ENCODE results near the gene ZNF700.
"Not testable (repeated sequence)": the region's sequence is repeated elsewhere in the genome, so short reads cannot be mapped to it uniquely, and the experiment has no call there.

ZNF700 gene

DNA sequence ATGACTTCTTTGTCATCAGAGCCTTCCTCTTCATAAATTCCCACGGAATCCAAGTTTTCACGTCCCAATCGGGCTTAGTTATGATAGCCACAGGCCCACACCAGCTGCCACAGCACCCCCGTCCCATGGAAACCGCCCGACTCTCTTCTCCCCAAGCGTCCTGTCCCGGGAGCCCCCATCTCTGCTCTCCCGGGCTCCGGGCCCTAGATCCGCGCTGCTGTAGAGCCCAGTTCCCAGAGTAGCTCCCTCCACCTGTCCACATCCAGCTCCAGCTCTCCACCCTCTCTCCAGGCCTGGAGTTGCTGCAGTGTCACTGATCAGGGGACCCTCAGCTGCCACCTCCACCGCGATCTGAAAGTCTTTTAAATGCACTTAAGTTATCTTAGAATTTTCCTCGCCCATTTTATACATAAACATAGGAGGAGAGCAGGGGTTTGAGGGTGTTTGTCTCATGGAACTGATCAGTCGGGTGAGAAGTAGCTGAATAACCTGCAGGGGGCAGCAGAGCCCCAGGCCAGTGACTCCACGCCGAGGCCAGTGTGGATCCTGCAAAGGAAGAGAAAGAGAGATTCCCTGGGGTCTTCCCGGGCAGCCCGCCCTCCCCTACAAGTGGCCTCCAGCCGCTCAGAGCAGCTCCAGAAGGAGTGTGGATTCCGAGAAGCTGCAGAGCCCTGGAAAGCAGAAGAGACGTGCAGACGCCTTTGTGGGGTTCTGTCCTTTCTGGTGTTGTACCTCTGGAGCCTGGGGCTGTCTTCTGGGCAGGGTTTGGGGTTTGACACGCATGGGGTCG is 38.9 kb downstream of the ZNF700 start:
- Mint-ChIP-seq H3K9me3 (peaks cover 5 to 11% of the 10 kb centered on the region in 2 donors), H3K27ac (peak overlapping the region; percentile 63 to 68), H3K4me3 (peak overlapping the region; percentile 91 to 96), H3K27me3 (no peaks in the 10 kb centered on the region), H3K4me1 (peaks cover 36% of the 10 kb centered on the region)
- ATAC-seq (peak; percentile 51), DNase-seq (peak; percentile 72 to 75)

DNA sequence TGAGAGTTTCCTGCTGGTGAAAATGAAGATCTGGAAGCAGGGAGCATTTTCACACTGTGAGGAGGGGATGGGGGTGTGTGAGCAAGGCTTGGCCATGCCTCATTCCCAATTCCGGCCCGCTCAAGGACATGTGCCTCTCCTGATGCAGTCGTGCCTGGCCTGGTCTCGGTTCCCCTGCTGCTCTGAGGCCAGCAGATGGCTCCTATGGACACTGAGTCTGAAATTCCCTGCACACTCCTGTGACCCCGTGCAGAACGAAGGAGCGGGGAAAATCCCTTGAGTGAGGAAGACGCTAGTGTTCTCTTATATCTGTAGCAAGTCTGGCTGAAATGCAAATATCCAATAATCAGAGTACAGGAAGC is 39.6 kb downstream of the ZNF700 start:
- no peaks in the 10 kb centered on the region for H3K27me3 Mint-ChIP-seq
- no peak overlapping the region for H3K27ac Mint-ChIP-seq
- peak overlapping the region; percentile 91 to 96 for H3K4me3 Mint-ChIP-seq
- no peak for ATAC-seq
- DNase-seq: no peak
- peaks cover 36% of the 10 kb centered on the region for H3K4me1 Mint-ChIP-seq
- peaks cover 5 to 11% of the 10 kb centered on the region in 2 donors for H3K9me3 Mint-ChIP-seq

DNA sequence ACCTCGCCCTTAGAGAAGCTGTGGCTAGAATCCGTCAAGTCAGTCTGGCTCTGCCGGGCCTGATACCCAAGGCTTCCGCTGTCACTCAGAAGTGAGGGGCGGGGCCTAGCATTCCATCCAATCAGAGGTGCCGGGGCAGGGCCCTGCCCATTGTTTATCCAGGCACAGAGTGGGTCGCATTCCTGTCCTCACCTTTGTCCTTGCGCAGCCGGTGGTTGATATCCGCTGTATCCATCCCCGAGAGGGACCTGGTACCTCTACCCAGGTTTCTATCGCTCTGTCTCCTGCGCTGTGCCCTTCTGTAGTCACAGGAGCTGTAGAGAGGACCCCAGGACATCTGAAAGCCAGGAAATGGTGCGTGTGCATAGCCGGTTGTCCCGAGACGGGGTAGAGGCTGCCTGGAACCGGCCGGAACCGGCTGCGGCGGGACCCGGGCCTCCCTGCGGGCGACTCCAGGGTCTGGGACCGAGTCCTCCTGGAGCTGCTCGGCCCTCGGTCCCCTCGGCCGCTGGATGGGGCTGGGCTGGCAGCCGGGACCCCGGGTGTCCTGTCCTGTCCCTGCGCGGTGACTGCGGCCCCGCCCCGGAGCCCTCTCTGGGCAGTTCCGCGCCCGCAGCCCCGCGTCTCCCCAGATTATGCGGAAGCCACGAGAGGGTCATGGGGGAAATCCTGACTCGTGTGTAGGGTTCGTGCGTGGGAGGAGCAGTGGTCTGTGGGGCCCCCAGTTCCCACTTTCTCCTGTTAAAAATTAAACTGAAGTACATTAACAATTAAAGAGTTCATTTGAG is 40.1 kb downstream of the ZNF700 start, which contains the start of gene ZNF763:
TSS of gene ZNF763 (plus strand) at position 183 of the 788 bp plus-strand sequence. CDS start at position 352, 169 bp downstream.
- Mint-ChIP-seq H3K4me1 (peaks cover 36% of the 10 kb centered on the region), H3K27ac (peak within 1 kb of the TSS; percentile 85 to 86), H3K4me3 (peak within 1 kb of the TSS; percentile 91 to 96), H3K27me3 (no peaks in the 10 kb centered on the region), H3K9me3 (peaks cover 0 to 10% of the 10 kb centered on the region in 2 donors)
- ATAC-seq (peak; percentile 97), DNase-seq (peak; percentile 86 to 89)

DNA sequence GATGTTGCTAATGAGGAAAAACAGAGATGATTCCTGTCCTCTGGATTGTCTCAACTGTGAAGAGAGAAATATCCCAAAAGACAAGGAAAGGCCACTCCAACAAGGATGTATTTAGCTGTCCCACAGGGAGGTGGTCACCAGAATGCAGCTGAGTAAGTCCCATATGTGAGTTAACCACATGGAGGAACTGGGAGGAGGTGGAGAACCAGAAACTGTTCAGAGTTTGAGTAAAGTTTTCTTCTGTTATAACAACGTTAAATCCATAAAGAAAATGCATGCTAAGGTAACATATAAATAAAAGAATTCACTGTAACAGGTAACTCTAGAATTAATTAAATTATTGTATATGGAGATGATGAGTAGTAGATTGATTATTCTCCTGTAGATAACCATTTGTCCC is 45.3 kb downstream of the ZNF700 start:
- Mint-ChIP-seq H3K27ac (no peak overlapping the region), H3K27me3 (no peaks in the 10 kb centered on the region), H3K4me3 (no peak overlapping the region), H3K9me3 (peaks cover 7 to 14% of the 10 kb centered on the region in 2 donors), H3K4me1 (peaks cover 13% of the 10 kb centered on the region)
- DNase-seq: no peak
- no peak for ATAC-seq

DNA sequence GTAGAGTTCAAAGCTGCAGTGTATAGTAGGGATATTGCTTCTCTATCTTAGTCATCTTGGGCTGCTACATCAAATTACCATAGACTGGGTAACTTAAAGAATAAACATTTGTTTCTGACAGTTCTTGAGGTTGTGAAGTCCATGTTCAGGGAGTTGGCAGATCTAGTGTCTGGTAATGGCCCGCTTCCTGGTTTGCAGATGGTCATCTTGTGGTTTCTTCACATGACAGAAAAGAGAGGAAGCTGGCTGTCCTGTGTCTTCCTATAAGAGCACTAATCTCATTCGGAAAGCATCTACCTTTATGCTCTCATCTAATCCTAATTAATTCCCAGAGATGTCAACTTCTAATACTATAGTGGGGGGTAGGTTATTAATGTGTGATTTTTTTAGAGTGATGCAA is 46.1 kb downstream of the ZNF700 start:
- H3K27me3 Mint-ChIP-seq: no peaks in the 10 kb centered on the region
- no peak overlapping the region for H3K27ac Mint-ChIP-seq
- no peak overlapping the region for H3K4me3 Mint-ChIP-seq
- peaks cover 5% of the 10 kb centered on the region for H3K4me1 Mint-ChIP-seq
- ATAC-seq: no peak
- peaks cover 15 to 20% of the 10 kb centered on the region in 2 donors for H3K9me3 Mint-ChIP-seq
- DNase-seq: no peak

DNA sequence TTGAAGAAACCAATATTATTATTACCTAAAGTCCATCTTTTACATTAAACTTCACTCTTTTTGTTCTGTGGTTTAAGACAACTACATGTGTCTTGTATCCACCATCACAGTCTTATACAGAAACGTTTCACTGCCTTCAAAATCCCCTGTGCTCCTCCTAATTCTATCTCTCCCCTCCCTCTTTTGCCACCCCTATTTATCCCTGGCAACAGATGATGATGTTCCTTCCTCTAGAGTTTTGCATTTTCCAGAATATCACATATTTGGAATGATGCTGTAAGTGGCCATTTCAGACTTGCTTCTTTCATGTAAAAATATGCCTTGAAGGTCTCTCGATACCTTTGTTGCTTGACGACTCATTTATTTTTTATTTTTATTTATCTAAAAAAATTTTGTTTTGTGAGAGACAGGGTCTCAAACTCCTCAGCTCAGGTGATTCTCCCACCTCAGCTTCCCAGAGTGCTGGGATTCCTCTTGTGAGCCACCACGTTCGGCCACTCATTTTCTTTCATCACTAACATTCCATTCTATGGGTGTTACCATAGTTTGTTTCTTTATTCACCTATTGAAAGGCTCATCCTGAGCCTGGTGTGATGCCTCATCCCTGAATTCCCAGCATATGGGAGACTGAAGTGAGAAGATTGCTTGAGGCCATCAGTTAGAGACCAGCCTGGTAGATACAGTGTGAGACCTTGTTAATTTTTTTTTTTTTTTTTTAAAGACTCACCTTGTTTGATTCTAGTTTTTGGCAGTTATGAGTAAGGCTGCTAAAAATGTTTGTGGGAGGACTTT is 48.3 kb downstream of the ZNF700 start:
- H3K9me3 Mint-ChIP-seq: peaks cover 21 to 36% of the 10 kb centered on the region in 2 donors
- H3K4me3 Mint-ChIP-seq: no peak overlapping the region
- DNase-seq (no peak), ATAC-seq (no peak)
- H3K4me1 Mint-ChIP-seq: no peaks in the 10 kb centered on the region
- H3K27ac Mint-ChIP-seq: peak overlapping the region in 1 of 2 donors; percentile 69
- H3K27me3 Mint-ChIP-seq: no peaks in the 10 kb centered on the region

DNA sequence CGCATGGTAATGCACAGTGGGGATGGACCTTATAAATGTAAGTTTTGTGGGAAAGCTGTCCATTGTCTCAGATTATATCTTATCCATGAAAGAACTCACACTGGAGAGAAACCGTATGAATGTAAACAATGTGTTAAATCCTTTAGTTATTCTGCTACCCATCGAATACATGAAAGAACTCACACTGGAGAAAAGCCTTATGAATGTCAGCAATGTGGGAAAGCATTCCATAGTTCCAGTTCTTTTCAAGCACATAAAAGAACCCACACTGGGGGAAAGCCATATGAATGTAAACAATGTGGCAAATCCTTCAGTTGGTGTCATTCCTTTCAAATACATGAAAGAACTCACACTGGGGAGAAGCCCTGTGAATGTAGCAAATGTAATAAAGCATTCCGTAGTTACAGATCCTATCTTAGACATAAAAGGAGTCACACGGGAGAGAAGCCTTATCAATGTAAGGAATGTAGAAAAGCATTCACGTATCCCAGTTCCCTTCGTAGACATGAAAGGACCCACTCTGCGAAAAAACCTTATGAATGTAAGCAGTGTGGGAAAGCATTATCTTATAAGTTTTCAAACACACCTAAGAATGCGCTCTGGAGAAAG is 53.7 kb downstream of the ZNF700 start:
- DNase-seq (no peak), ATAC-seq (no peak)
- H3K4me3 Mint-ChIP-seq: no peak overlapping the region
- no peaks in the 10 kb centered on the region for H3K27me3 Mint-ChIP-seq
- H3K4me1 Mint-ChIP-seq: no peaks in the 10 kb centered on the region
- H3K9me3 Mint-ChIP-seq: peaks cover 56 to 57% of the 10 kb centered on the region in 2 donors
- no peak overlapping the region for H3K27ac Mint-ChIP-seq

DNA sequence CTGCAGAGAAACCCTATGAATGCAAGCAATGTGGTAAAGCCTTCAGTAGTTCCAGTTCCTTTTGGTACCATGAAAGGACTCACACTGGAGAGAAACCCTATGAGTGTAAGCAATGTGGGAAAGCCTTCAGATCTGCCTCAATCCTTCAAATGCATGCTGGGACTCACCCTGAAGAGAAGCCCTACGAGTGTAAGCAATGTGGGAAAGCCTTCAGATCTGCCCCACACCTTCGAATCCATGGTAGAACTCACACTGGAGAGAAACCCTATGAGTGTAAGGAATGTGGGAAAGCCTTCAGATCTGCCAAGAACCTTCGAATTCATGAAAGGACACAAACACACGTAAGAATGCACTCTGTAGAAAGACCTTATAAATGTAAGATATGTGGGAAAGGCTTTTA is 54.6 kb downstream of the ZNF700 start:
- Mint-ChIP-seq H3K27me3 (no peaks in the 10 kb centered on the region), H3K4me3 (no peak overlapping the region), H3K4me1 (no peaks in the 10 kb centered on the region), H3K9me3 (peaks cover 52 to 56% of the 10 kb centered on the region in 2 donors), H3K27ac (no peak overlapping the region)
- DNase-seq (no peak), ATAC-seq (no peak)

DNA sequence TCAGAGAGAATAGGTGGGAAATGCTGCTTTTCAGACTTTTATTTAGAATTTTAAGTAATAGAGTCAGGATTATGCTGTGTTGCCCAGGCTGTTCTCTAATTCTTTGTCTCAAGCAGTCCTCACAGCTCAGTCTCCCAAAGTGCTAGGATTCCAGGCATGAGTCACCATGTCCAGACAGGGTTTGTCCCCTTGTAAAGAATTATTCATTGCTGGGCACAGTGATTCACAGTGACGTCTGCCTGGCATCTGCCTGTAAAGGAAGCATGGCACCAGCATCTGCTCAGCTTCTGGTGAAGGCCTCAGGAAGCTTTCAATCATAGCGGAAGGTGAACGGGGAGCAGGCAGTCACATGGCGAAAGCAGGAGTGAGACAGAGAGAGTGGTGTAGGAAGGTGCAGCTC is 57.6 kb downstream of the ZNF700 start:
- peaks cover 32 to 47% of the 10 kb centered on the region in 2 donors for H3K9me3 Mint-ChIP-seq
- ATAC-seq (no peak), DNase-seq (no peak)

DNA sequence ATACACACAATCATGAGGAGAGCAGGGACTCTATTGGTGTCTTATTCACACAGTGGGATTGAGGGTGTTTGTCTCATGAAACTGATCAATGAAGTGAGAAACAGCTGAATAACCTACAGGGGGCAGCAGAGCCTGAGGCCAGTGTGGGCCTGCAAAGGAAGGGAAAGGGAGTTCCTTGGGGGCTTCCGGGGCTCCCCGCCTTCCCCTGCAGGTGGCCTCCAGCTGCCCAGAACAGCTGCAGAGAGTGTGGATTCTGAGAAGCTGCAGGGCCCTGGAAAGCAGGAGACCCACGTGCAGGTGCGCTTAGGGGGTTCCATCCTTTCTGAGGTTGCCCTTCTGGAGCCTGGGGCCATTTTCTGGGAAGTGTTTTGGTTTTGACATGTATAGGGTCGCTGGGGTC is 60.1 kb downstream of the ZNF700 start:
- ATAC-seq (no peak), DNase-seq (no peak)
- Mint-ChIP-seq H3K27ac (peak overlapping the region in 1 of 2 donors; percentile 63), H3K9me3 (peaks cover 8 to 25% of the 10 kb centered on the region in 2 donors), H3K4me1 (peaks cover 22% of the 10 kb centered on the region), H3K27me3 (no peaks in the 10 kb centered on the region), H3K4me3 (no peak overlapping the region)

More for the DNA sequence above, 57.6 kb downstream of the ZNF700 start:
- H3K27ac Mint-ChIP-seq: no peak overlapping the region
- H3K4me1 Mint-ChIP-seq: peaks cover 12% of the 10 kb centered on the region
- H3K4me3 Mint-ChIP-seq: no peak overlapping the region
- no peaks in the 10 kb centered on the region for H3K27me3 Mint-ChIP-seq

DNA sequence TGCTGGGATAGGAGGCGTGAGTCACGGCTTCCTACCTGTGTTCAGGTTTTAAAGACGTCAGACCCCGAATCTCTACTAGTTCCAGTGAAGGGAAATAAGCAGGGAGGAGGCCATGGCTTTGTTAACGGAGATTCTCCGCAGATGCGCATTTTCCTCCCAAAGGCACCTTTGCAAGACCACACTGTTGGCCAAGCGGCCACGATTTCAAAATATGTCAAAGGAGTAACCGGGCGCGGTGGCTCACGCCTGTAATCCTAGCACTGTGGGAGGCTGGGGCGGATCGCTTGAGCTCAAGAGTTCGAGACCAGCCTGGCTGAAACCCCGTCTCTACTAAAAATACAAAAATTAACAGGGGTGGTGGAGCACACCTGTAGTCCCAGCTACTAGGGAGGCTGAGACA is 61.8 kb downstream of the ZNF700 start:
- H3K4me3 Mint-ChIP-seq: peak overlapping the region; percentile 89 to 99

DNA sequence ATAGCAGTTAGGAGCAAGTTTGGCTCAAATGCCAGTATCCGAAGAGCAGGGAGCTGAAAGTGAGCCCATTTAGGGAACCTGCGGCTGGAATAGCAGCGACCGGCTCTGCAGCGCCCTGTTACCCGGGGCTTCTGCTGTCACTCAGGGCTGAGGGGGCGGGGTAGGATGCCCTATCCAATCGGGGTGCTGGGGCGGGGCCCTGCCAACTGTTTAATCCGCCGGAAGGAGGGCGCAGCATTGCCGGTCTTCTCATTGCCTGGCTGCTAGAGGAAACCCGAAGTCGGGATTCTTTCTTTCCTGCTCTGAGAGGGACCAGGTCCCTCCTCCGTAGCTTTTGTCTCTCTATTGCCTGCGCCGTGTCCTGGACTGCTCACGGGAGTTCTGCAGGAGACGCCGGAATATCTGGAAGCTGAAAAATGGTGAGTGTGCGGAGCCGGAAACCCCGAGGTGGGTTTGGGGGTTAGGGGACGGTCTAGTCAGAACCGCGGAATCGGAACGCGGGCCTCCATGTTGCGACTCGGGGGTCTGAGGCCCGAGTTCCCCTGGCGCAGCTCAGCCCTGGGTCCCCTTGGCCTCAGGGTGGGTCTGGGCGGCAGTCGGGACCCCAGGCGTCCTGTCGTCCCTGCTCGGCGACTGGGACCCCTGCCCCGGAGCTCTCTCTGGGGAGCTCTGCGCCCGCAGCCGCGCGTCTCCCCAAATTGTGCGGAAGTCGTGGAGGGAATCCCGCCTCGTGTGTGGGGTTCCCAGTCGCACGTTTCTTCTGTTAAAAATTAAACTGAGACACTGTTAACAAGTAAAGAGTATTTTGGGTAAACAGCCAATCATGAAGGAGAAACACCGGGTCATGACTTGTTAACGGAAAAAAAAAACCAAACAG is 62.7 kb downstream of the ZNF700 start:
- Mint-ChIP-seq H3K27me3 (no peaks in the 10 kb centered on the region), H3K9me3 (peaks cover 0 to 4% of the 10 kb centered on the region in 2 donors), H3K4me3 (peak overlapping the region; percentile 89 to 99), H3K27ac (peak overlapping the region; percentile 96 to 99), H3K4me1 (peaks cover 47% of the 10 kb centered on the region)
- peak; percentile 89 to 91 for DNase-seq
- peak; percentile 96 for ATAC-seq

More for the DNA sequence above, 61.8 kb downstream of the ZNF700 start:
- ATAC-seq (no peak), DNase-seq (no peak)
- Mint-ChIP-seq H3K4me1 (peaks cover 38% of the 10 kb centered on the region), H3K9me3 (peaks cover 0 to 12% of the 10 kb centered on the region in 2 donors), H3K27me3 (no peaks in the 10 kb centered on the region), H3K27ac (no peak overlapping the region)

DNA sequence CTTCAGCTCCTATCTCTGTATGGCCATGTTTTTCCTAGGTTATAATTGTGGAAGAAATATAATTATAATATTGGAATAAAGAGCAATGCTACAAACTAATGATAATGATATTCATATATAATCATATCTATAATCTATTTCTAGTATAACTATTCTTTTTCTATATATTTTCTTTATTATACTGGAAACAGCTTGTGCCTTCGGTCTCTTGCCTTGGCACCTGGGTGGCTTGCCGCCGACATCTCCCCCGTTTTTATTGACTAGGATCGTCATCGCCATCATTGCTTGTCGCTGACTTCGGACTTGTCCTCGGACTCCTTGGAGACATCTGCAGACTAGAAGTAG is 64.2 kb downstream of the ZNF700 start:
- H3K4me3 Mint-ChIP-seq: peak overlapping the region; percentile 89 to 99
- peaks cover 59% of the 10 kb centered on the region for H3K4me1 Mint-ChIP-seq
- DNase-seq (no peak), ATAC-seq (no peak)
- H3K27ac Mint-ChIP-seq: no peak overlapping the region
- no peaks in the 10 kb centered on the region for H3K27me3 Mint-ChIP-seq
- no peaks in the 10 kb centered on the region for H3K9me3 Mint-ChIP-seq

DNA sequence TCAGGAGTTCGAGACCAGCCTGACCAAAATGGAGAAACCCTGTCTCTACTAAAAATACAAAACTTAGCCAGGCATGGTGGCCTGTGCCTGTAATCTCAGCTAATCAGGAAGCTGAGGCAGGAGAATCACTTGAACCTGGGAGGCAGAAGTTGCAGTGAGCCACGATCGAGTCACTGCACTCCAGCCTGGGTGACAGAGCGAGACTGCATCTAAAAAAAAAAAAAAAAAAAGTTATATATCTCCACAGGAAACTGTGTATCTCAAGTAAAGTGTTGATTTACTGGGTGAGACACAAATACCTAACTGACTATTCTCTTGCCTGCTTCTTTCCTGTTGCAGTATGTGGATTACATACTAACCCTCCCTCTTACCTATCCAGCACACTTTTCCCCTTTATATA is 67.0 kb downstream of the ZNF700 start:
- not testable (repeated sequence) for H3K27ac Mint-ChIP-seq, ATAC-seq, H3K4me3 Mint-ChIP-seq, H3K27me3 Mint-ChIP-seq, H3K9me3 Mint-ChIP-seq, DNase-seq
- H3K4me1 Mint-ChIP-seq: peaks cover 62% of the 10 kb centered on the region

All from stimulated activated naive CD8-positive, alpha-beta T cell treated with anti-CD3 and anti-CD28 coated beads, Interleukin-15, amount 100 ng/mL, for 72 hours (primary cell).